Panc1 (cell line): ENCODE data around the gene WDR5. TPM values are rescaled to one million over a fixed set of nuclear protein-coding genes. Genes with fewer than 3 reads are reported as not detected.
A peak's percentile ranks its signal among the peaks of the same experiment; 100 is the strongest.

Experiments
- ATAC-seq: fragments of 200-7000 bp; cut with Tn5 transposase; 2 replicates; pipeline ENCODE4 v1.9.1; 2020; ENCODE audit warnings: mild to moderate bottlenecking, moderate library complexity
- BruUV-seq: library from RNA; stranded (reverse); fragments of 400-500 nt; replicated peaks from 2 replicates; lab custom pipeline; 2021; lab: Mats Ljungman, UMichigan
- CTCF ChIA-PET: fragments of 300-600 bp; sonication (Branson Sonifier 250); formaldehyde crosslinking; loops from one replicate; lab custom pipeline; 2022; ENCODE audit warnings: antibody characterized with exemption; lab: Charles Lee
- POLR2A ChIA-PET: fragments of 300-600 bp; sonication (Branson Sonifier 250); formaldehyde crosslinking; loops from one replicate; lab custom pipeline; 2022; ENCODE audit warnings: antibody characterized with exemption; lab: Charles Lee
- DNase-seq: peaks from one replicate; pipeline ENCODE4 v3.0.0-alpha.2; 2010; ENCODE audit warnings: low read depth, low spot score
- H3K27ac ChIP-seq: 2 replicates; pipeline ENCODE4 v1.5.1; 2011; ENCODE audit warnings: mild to moderate bottlenecking, low read length, inconsistent platforms
- H3K27me3 ChIP-seq: fragments of 200-500 bp; sonication (Bioruptor generic); 2 replicates; pipeline ENCODE4 v1.6.0; 2014; ENCODE audit warnings: low read length, inconsistent platforms; ENCODE audit not compliant: control insufficient read depth, insufficient read depth
- H3K36me3 ChIP-seq: fragments of 200-500 bp; sonication (Bioruptor generic); 2 replicates; pipeline ENCODE4 v1.5.1; 2014; ENCODE audit warnings: inconsistent platforms, mild to moderate bottlenecking, low read length, moderate library complexity; ENCODE audit not compliant: control insufficient read depth, insufficient read depth
- H3K4me1 ChIP-seq: 2 replicates; pipeline ENCODE4 v1.5.1; 2011; ENCODE audit warnings: inconsistent platforms, mild to moderate bottlenecking, low read length, moderate library complexity; ENCODE audit not compliant: control insufficient read depth, insufficient read depth
- H3K4me3 ChIP-seq, 2 experiments: 2 replicates each; pipeline ENCODE4 v1.5.1; 2011 to 2012; ENCODE audit warnings: low read depth in 2 of 2, low read length in 2 of 2, mild to moderate bottlenecking in 2 of 2, inconsistent platforms in 1 of 2, moderate library complexity in 1 of 2
- H3K9me3 ChIP-seq: fragments of 200-500 bp; sonication (Bioruptor generic); 2 replicates; pipeline ENCODE4 v1.5.1; 2014; ENCODE audit warnings: low read depth, mild to moderate bottlenecking, inconsistent platforms, low read length, moderate library complexity; ENCODE audit not compliant: control insufficient read depth, insufficient read depth
- POLR2AphosphoS5 ChIP-seq: IDR thresholded peaks from 2 replicates; pipeline ENCODE4 v1.6.1; 2012; ENCODE audit warnings: mild to moderate bottlenecking, low read depth, low read length, moderate library complexity
- SIN3A ChIP-seq: IDR thresholded peaks from 2 replicates; pipeline ENCODE4 v1.6.1; 2012; ENCODE audit warnings: low read depth, mild to moderate bottlenecking, low read length, moderate library complexity, borderline replicate concordance; ENCODE audit not compliant: insufficient read depth
- TCF7L2 ChIP-seq: IDR thresholded peaks from 2 replicates; pipeline ENCODE4 v1.6.1; 2011; ENCODE audit warnings: mild to moderate bottlenecking, low read depth, low read length, inconsistent platforms
- in situ Hi-C: cut with HindIII; loops from 2 replicates; pipeline ENCODE4 v1.10.0; 2016; ENCODE audit warnings: low sequenced_read_pairs, low pct_unique_long_range_greater_than_20kb
- intact Hi-C: fragments of 100-400 bp; cut with micrococcal nuclease; formaldehyde crosslinking; loops from one replicate; pipeline ENCODE4 v1.10.0; 2022; ENCODE audit not compliant: unreplicated experiment
- total RNA-seq: library from RNA; stranded (reverse); gene quantifications from one replicate; pipeline ENCODE4 v1.2.1, GENCODE V29; 2021; ENCODE audit not compliant: unreplicated experiment
- TF ChIP-seq, protein P1 (sequence below), 2 experiments: IDR thresholded peaks; 2 replicates each; pipeline ENCODE4 v1.6.1; 2011 to 2012; ENCODE audit warnings: low read depth in 2 of 2, control low read depth in 1 of 2, low read length in 1 of 2, mild to moderate bottlenecking in 1 of 2, moderate library complexity in 1 of 2; ENCODE audit not compliant: insufficient read depth in 1 of 2
- TF ChIP-seq, protein P2 (sequence below): fragments of 450-650 bp; IDR thresholded peaks from 2 replicates; pipeline ENCODE4 v1.5.1; 2017; ENCODE audit warnings: mild to moderate bottlenecking

Gene WDR5
- total RNA-seq, 1 experiment from 2014 or later: 36.9 TPM

DNA sequence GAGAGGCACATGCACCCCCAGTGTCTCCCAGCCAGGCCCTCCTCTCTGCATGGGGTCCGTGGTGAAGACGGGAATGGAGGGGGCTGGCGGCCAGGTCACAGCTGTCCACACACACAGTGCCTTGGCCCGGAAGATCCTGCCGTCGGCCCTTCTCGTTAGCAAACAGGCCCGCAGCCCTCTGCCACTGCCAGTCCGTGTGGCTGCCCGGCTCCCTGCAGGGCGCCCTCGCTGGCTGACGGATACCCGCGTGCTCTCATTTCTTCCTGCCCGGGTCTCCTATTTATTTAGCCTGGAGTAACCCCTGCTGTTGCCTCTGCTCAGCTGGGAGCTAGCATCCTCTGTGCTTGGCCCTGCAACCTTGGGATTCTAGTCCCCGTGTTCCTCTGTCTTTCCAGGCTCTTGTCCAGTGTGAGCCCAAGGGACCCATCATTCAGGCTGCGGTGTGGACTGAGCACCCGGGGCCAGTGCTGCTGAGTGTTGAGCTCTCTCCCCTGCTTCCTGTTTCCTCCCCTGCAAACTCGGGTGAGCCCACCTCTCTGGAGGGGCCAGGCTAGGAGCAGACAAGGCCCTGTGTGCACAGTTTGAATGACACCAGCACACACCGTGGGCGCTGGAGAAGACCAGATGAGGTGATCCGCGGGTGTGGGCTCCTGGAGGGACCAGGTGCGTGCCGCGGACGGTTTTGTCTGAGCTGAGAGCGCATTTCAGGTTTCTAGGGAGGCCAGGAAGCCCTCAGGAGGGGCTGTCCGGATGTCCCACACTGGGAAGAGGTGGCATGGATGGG is 43.1 kb downstream of the WDR5 start:
- TF ChIP-seq, protein P1, sequence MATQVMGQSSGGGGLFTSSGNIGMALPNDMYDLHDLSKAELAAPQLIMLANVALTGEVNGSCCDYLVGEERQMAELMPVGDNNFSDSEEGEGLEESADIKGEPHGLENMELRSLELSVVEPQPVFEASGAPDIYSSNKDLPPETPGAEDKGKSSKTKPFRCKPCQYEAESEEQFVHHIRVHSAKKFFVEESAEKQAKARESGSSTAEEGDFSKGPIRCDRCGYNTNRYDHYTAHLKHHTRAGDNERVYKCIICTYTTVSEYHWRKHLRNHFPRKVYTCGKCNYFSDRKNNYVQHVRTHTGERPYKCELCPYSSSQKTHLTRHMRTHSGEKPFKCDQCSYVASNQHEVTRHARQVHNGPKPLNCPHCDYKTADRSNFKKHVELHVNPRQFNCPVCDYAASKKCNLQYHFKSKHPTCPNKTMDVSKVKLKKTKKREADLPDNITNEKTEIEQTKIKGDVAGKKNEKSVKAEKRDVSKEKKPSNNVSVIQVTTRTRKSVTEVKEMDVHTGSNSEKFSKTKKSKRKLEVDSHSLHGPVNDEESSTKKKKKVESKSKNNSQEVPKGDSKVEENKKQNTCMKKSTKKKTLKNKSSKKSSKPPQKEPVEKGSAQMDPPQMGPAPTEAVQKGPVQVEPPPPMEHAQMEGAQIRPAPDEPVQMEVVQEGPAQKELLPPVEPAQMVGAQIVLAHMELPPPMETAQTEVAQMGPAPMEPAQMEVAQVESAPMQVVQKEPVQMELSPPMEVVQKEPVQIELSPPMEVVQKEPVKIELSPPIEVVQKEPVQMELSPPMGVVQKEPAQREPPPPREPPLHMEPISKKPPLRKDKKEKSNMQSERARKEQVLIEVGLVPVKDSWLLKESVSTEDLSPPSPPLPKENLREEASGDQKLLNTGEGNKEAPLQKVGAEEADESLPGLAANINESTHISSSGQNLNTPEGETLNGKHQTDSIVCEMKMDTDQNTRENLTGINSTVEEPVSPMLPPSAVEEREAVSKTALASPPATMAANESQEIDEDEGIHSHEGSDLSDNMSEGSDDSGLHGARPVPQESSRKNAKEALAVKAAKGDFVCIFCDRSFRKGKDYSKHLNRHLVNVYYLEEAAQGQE (IDR thresholded peaks at IDR 0.05; ENCODE audit: insufficient read depth in 1 of 2, low read depth in 2 of 2, low read length in 1 of 2): no peak
- TF ChIP-seq POLR2AphosphoS5 (no peak), SIN3A (no peak), TCF7L2 (no peak)
- TF ChIP-seq, protein P2, sequence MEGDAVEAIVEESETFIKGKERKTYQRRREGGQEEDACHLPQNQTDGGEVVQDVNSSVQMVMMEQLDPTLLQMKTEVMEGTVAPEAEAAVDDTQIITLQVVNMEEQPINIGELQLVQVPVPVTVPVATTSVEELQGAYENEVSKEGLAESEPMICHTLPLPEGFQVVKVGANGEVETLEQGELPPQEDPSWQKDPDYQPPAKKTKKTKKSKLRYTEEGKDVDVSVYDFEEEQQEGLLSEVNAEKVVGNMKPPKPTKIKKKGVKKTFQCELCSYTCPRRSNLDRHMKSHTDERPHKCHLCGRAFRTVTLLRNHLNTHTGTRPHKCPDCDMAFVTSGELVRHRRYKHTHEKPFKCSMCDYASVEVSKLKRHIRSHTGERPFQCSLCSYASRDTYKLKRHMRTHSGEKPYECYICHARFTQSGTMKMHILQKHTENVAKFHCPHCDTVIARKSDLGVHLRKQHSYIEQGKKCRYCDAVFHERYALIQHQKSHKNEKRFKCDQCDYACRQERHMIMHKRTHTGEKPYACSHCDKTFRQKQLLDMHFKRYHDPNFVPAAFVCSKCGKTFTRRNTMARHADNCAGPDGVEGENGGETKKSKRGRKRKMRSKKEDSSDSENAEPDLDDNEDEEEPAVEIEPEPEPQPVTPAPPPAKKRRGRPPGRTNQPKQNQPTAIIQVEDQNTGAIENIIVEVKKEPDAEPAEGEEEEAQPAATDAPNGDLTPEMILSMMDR: no peak
- H3K9me3 ChIP-seq: no peaks in the 10 kb centered on the region
- CTCF ChIA-PET: no interaction called here
- H3K27me3 ChIP-seq: no peaks in the 10 kb centered on the region; the same call in 1 of the 2 replicates
- no peak overlapping the region for H3K4me3 ChIP-seq
- no TSS peak for BruUV-seq
- H3K36me3 ChIP-seq: no peaks in the 10 kb centered on the region
- no peaks in the 10 kb centered on the region for H3K4me1 ChIP-seq
- POLR2A ChIA-PET: no interaction called here
- DNase-seq (no peak), ATAC-seq (0 out of 2 replicates have a peak, but pooled peaks have one; percentile 10)
- in situ Hi-C loops (no loop called here), intact Hi-C loops (loop anchor here (10.0 kb wide), 1 partner anchor 146 kb away; the partner anchor contains the start of gene RXRA)
- no peak overlapping the region for H3K27ac ChIP-seq

DNA sequence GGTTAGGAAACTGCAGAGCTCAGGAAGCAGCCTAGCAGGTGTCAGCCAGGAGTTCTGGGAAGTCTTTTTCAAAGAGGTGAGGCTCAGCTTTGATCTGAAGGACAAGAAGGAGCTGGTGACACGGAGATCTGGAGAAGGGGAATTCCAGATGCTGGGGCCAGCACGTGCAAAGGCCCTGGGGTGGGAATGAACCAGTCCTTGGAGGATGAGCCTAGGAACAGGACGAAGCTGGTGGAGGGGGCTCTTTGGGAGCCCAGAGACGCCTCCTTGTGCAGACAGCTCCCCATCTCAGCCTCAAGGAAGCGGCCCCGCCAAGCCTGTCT is 43.7 kb downstream of the WDR5 start:
- in situ Hi-C loops: no loop called here
- POLR2A ChIA-PET: no interaction called here
- TF ChIP-seq SIN3A (no peak), TCF7L2 (no peak), POLR2AphosphoS5 (no peak)
- TF ChIP-seq, protein P1 (IDR thresholded peaks at IDR 0.05; ENCODE audit: insufficient read depth in 1 of 2, low read depth in 2 of 2, low read length in 1 of 2): no peak
- TF ChIP-seq, protein P2: no peak
- ATAC-seq (no peak), DNase-seq (no peak)
- H3K4me1 ChIP-seq: no peaks in the 10 kb centered on the region
- CTCF ChIA-PET: no interaction called here
- no peak overlapping the region for H3K4me3 ChIP-seq
- no peaks in the 10 kb centered on the region for H3K36me3 ChIP-seq
- no TSS peak for BruUV-seq
- no peak overlapping the region for H3K27ac ChIP-seq
- H3K27me3 ChIP-seq: no peaks in the 10 kb centered on the region; the same call in 1 of the 2 replicates
- H3K9me3 ChIP-seq: no peaks in the 10 kb centered on the region
- intact Hi-C loops: loop anchor here (10.0 kb wide), 1 partner anchor 145 kb away; the partner anchor contains the start of gene RXRA
